Measurements from ENCODE around the gene IL10RA.

The IL10RA gene

DNA sequence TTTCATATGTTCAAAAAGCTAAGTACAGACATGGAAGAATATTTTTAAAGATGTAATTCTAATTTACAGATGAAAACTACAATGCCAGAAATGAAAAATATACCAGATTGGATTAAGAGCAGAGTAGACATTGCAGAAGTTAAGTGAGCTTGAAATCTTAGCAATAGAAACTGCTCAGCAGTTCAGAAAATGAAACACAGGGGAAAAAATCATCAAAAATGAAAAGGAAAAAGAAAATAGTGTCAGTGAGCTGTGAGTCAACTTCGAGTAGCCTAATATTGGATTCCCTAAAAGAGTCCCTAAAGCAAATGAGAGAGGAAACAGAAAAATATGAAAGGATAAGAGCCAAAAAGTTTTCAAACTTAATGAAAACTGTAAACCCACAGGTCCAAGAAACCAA is 25.8 kb upstream of the IL10RA start:
- H3K27ac ChIP-seq = no peak overlapping the region
- H3K4me1 ChIP-seq = no peaks in the 10 kb centered on the region
- H3K4me2 ChIP-seq (ENCODE audit: low read length) = no peak overlapping the region
- no peaks in the 10 kb centered on the region for H3K36me3 ChIP-seq (ENCODE audit: control insufficient read depth, insufficient read depth, low read length)
- H3K79me2 ChIP-seq = no peaks in the 10 kb centered on the region
- H2AFZ ChIP-seq = no peak overlapping the region
- no peaks in the 10 kb centered on the region for H3K27me3 ChIP-seq (ENCODE audit: control insufficient read depth, insufficient read depth, low read length)
- H3K9ac ChIP-seq = no peak overlapping the region
- H3K4me3 ChIP-seq (ENCODE audit: low read depth, low read length) = no peak overlapping the region
- TF ChIP-seq, protein P1, sequence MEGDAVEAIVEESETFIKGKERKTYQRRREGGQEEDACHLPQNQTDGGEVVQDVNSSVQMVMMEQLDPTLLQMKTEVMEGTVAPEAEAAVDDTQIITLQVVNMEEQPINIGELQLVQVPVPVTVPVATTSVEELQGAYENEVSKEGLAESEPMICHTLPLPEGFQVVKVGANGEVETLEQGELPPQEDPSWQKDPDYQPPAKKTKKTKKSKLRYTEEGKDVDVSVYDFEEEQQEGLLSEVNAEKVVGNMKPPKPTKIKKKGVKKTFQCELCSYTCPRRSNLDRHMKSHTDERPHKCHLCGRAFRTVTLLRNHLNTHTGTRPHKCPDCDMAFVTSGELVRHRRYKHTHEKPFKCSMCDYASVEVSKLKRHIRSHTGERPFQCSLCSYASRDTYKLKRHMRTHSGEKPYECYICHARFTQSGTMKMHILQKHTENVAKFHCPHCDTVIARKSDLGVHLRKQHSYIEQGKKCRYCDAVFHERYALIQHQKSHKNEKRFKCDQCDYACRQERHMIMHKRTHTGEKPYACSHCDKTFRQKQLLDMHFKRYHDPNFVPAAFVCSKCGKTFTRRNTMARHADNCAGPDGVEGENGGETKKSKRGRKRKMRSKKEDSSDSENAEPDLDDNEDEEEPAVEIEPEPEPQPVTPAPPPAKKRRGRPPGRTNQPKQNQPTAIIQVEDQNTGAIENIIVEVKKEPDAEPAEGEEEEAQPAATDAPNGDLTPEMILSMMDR (IDR thresholded peaks at IDR 0.05) = no peak
- no peaks in the 10 kb centered on the region for H3K9me3 ChIP-seq (ENCODE audit: control insufficient read depth, low read length)

DNA sequence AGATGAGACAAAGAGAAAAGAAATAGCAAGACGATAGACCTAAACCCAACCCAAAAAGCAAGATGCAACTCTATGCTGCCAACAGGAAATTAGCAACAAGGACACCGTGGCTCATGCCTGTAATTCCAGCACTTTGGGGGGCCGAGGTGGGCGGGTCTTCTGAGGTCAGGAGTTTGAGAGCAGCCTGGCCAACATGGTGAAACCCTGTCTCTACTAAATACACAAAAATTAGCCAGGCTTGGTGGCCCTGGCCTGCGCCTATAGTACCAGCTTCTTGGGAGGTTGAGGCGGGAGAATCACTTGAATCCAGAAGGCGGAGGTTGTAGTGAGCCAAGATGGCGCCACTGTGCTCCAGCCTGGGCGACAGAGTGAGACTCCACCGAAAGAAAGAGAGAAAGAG is 24.3 kb upstream of the IL10RA start:
- Histone ChIP-seq H3K4me3 (ENCODE audit: low read depth, low read length) (no peak overlapping the region), H3K36me3 (ENCODE audit: control insufficient read depth, insufficient read depth, low read length) (no peaks in the 10 kb centered on the region), H3K79me2 (no peaks in the 10 kb centered on the region), H3K4me2 (ENCODE audit: low read length) (no peak overlapping the region), H3K9ac (no peak overlapping the region), H2AFZ (no peak overlapping the region), H3K27me3 (ENCODE audit: control insufficient read depth, insufficient read depth, low read length) (no peaks in the 10 kb centered on the region), H3K9me3 (ENCODE audit: control insufficient read depth, low read length) (no peaks in the 10 kb centered on the region), H3K4me1 (no peaks in the 10 kb centered on the region), H3K27ac (no peak overlapping the region)
- TF ChIP-seq, protein P1 (IDR thresholded peaks at IDR 0.05) = no peak

DNA sequence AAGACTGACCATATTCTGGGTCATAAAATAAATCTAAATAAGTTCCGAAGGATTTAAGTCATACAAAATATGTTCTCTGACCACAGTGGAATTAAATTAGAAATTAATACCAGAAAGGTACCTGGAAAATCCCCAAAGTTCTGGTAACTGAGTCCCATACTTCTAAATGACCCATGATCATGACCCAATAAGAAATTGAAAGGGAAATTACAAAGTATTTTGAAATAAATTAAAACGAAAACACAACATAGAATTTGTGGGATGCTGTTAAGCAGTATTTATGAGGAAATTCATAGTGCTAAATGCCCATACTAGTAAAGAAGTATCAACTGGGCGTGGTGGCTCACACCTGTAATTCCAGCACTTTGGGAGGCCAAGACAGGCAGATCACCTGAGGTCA is 23.4 kb upstream of the IL10RA start:
- Histone ChIP-seq H3K27me3 (ENCODE audit: control insufficient read depth, insufficient read depth, low read length) (no peaks in the 10 kb centered on the region), H3K9ac (no peak overlapping the region), H3K79me2 (no peaks in the 10 kb centered on the region), H3K4me3 (ENCODE audit: low read depth, low read length) (no peak overlapping the region), H3K36me3 (ENCODE audit: control insufficient read depth, insufficient read depth, low read length) (no peaks in the 10 kb centered on the region), H3K9me3 (ENCODE audit: control insufficient read depth, low read length) (no peaks in the 10 kb centered on the region), H2AFZ (no peak overlapping the region), H3K4me1 (no peaks in the 10 kb centered on the region), H3K4me2 (ENCODE audit: low read length) (no peak overlapping the region), H3K27ac (no peak overlapping the region)
- TF ChIP-seq, protein P1 (IDR thresholded peaks at IDR 0.05) = no peak

DNA sequence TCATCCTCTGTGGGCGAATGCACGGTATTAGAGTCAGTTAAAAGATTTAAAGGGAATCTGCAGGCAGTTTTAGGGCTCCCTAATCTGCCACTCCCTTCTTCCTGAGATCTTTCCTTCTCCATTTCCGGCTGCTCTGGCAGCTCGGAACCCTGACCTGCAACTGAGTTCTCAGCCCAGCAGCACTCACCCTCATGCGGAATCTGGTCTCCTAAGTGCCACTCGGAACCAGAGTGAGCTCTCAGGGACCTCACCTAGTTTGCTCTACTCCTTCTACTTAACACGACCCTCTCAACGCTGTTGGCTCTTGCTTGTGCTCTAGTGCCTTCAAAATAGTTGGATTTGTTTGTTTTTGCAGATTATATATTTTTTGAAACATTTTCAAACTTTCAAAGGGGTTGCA is 19.3 kb upstream of the IL10RA start:
- Histone ChIP-seq H3K9me3 (ENCODE audit: control insufficient read depth, low read length) (no peaks in the 10 kb centered on the region), H3K9ac (no peak overlapping the region), H3K4me2 (ENCODE audit: low read length) (no peak overlapping the region), H3K4me3 (ENCODE audit: low read depth, low read length) (no peak overlapping the region), H3K79me2 (no peaks in the 10 kb centered on the region), H3K4me1 (no peaks in the 10 kb centered on the region), H2AFZ (no peak overlapping the region), H3K36me3 (ENCODE audit: control insufficient read depth, insufficient read depth, low read length) (no peaks in the 10 kb centered on the region), H3K27me3 (ENCODE audit: control insufficient read depth, insufficient read depth, low read length) (no peaks in the 10 kb centered on the region), H3K27ac (no peak overlapping the region)
- TF ChIP-seq, protein P1 (IDR thresholded peaks at IDR 0.05) = no peak

DNA sequence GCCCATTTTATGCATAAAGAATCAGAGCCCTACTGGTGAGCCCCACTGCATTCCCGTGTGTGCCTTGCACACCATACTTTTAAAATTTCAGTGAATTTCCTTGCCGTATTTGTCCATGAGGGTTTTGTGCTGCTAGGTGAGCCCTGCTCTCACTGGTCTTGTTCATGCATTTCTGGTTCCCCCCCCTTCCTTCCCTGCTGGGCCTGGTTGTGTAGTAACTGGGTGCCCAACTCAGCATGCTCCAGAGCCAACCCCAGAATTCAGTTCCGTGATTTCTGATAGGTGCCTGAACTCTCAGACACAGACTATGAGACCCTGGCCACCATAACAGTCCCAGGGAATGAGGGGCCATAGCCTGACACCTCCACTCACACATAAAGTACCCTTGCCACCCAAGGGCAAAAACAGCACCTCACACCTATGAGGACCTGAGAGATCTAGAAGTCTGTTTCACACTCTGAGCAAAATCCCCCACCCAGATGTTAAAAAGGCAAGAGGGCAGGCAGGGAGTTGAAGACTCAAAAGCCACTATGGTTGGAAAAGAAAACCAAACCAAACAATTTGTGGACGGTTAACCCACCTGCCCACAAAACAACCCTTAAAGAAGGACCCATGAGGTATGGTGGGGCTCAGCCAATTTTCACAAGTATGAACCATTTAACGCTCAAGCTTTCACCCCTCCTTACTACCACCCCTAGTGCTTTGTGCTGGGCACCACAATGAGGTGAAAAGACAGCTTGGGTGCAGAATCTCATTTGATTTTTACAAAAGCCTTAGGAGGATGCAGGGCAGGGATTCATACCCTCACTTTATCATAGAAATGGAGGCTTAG is 16.8 kb upstream of the IL10RA start:
- no peak overlapping the region for H3K27ac ChIP-seq
- H2AFZ ChIP-seq = no peak overlapping the region
- H3K9me3 ChIP-seq (ENCODE audit: control insufficient read depth, low read length) = no peaks in the 10 kb centered on the region
- H3K4me2 ChIP-seq (ENCODE audit: low read length) = no peak overlapping the region
- no peaks in the 10 kb centered on the region for H3K4me1 ChIP-seq
- TF ChIP-seq, protein P1 (IDR thresholded peaks at IDR 0.05) = no peak
- no peak overlapping the region for H3K9ac ChIP-seq
- H3K27me3 ChIP-seq (ENCODE audit: control insufficient read depth, insufficient read depth, low read length) = no peaks in the 10 kb centered on the region
- no peaks in the 10 kb centered on the region for H3K79me2 ChIP-seq
- H3K36me3 ChIP-seq (ENCODE audit: control insufficient read depth, insufficient read depth, low read length) = no peaks in the 10 kb centered on the region
- H3K4me3 ChIP-seq (ENCODE audit: low read depth, low read length) = no peak overlapping the region
